Motor neuron (in vitro differentiated cells): Measurements from ENCODE around the gene SLC7A6. TPM values are rescaled to one million over a fixed set of nuclear protein-coding genes. Genes with fewer than 3 reads are reported as not detected.
A peak's percentile ranks its signal among the peaks of the same experiment; 100 is the strongest.

Source experiments
- ATAC-seq, 8 experiments: fragments of 200-7000 bp; cut with Tn5 transposase; replicated peaks in 6 of 8; 2 replicates each; pipeline ENCODE4 v1.8.0; 2021; ENCODE audit warnings: mild to moderate bottlenecking in 8 of 8, moderate library complexity in 8 of 8
- H3K27ac ChIP-seq, 2 donors: fragments of 250-450 bp; sonication (Bioruptor Pico); 2 replicates each; pipeline ENCODE4 v1.9.0; 2021; ENCODE audit warnings: antibody characterized with exemption in 2 of 2, mild to moderate bottlenecking in 2 of 2, moderate library complexity in 1 of 2
- H3K4me1 ChIP-seq, 2 donors: fragments of 250-450 bp; sonication (Bioruptor Pico); replicated peaks in 1 of 2; 2 replicates each; pipeline ENCODE4 v1.6.1; 2021; ENCODE audit warnings: antibody characterized with exemption in 2 of 2, mild to moderate bottlenecking in 2 of 2, moderate library complexity in 1 of 2
- H3K4me3 ChIP-seq, 5 donors: fragments of 250-450 bp; sonication (Bioruptor Pico); 2 replicates each; pipeline ENCODE4 v1.9.0; 2021; ENCODE audit warnings: antibody characterized with exemption in 5 of 5, mild to moderate bottlenecking in 5 of 5, moderate library complexity in 4 of 5
- WGBS, 10 experiments: fragments of 450-650 bp; shearing (Covaris generic); methylation state at CpG; one replicate each; pipeline ENCODE4 v1.0.0; 2022; 5-methylcytosine and 5-hydroxymethylcytosine counted together
- in situ Hi-C, 9 experiments: fragments of 400-800 bp; cut with MboI; loops; one replicate each; pipeline ENCODE4 v1.15.0; 2021; ENCODE audit warnings: low sequenced_read_pairs in 9 of 9, low pct_unique_long_range_greater_than_20kb in 2 of 9; ENCODE audit not compliant: unreplicated experiment in 9 of 9
- total RNA-seq, 8 experiments: library from RNA; unstranded; fragments of 300-600 nt; gene quantifications; 2 replicates each; pipeline versions ENCODE4 v1.2.3 to v1.2.4, GENCODE V29; 2022

SLC7A6 gene
- 10 to 100 TPM in 7 of 8 experiments, 1 to 10 TPM in 1; 7.5 to 36.4 (median 13.5) TPM for total RNA-seq

GRCh38 chr16:68264128-68265077, at the start of gene SLC7A6:
SLC7A6 (plus strand) TSS chr16:68264526; CDS start chr16:68274727, 10,201 bp downstream.
- peak within 1 kb of the TSS; percentile 68 to 95 (median 85) for H3K4me3 ChIP-seq
- H3K4me1 ChIP-seq: peaks cover 5 to 11% of the 10 kb centered on the region in 2 donors
- peak within 1 kb of the TSS; percentile 87 for H3K27ac ChIP-seq
- in situ Hi-C loops: no loop called here
- WGBS, 10 experiments: 0 to 8% (median 0%) methylated on average over 2 to 23 of the region's 123 CpGs; no CpG with 5 or more reads in 4 of the 10 experiments
- peak; percentile 80 to 90 (median 84) for ATAC-seq

GRCh38 chr16:68214726-68215125, 49.6 kb upstream of the SLC7A6 start:
- WGBS, 10 experiments: 70 to 100% (median 92%) methylated on average over 1 to 3 of the region's 3 CpGs; no CpG with 5 or more reads in 1 of the 10 experiments
- in situ Hi-C loops: loop anchor here in 1 of 9 experiments (25.0 kb wide), 1 partner anchor 102 kb away; no protein-coding TSS in a partner anchor
- ATAC-seq: no peak
- no peaks in the 10 kb centered on the region for H3K4me1 ChIP-seq
- H3K4me3 ChIP-seq: no peak overlapping the region
- no peak overlapping the region for H3K27ac ChIP-seq

GRCh38 chr16:68215302-68215701, 49.0 kb upstream of the SLC7A6 start:
- no peak overlapping the region for H3K27ac ChIP-seq
- H3K4me3 ChIP-seq: no peak overlapping the region
- in situ Hi-C loops: loop anchor here in 1 of 9 experiments (25.0 kb wide), 1 partner anchor 103 kb away; no protein-coding TSS in a partner anchor
- H3K4me1 ChIP-seq: no peaks in the 10 kb centered on the region
- WGBS, 10 experiments: 92 to 100% (median 100%) methylated on average over 1 of the region's 1 CpG; no CpG with 5 or more reads in 4 of the 10 experiments
- ATAC-seq: no peak

- no peak overlapping the region for H3K4me3 ChIP-seq
- H3K27ac ChIP-seq: no peak overlapping the region
- no peak for ATAC-seq
- WGBS, 10 experiments: 80 to 100% (median 98%) methylated on average over 1 to 3 of the region's 3 CpGs
- in situ Hi-C loops: loop anchor here in 1 of 9 experiments (25.0 kb wide), 1 partner anchor 104 kb away; no protein-coding TSS in a partner anchor
- H3K4me1 ChIP-seq: no peaks in the 10 kb centered on the region
Measured at GRCh38 chr16:68216240-68216639, 48.1 kb upstream of the SLC7A6 start.

- in situ Hi-C loops: loop anchor here in 1 of 9 experiments (25.0 kb wide), 1 partner anchor 105 kb away; no protein-coding TSS in a partner anchor
- 29 to 100% (median 89%) methylated on average over 1 to 4 of the region's 4 CpGs for WGBS, 10 experiments
- no peak overlapping the region for H3K4me3 ChIP-seq
- no peak for ATAC-seq
- H3K27ac ChIP-seq: no peak overlapping the region
- no peaks in the 10 kb centered on the region for H3K4me1 ChIP-seq
Measured at GRCh38 chr16:68217506-68217905, 46.8 kb upstream of the SLC7A6 start.

GRCh38 chr16:68219725-68220351, 44.5 kb upstream of the SLC7A6 start:
- 76 to 100% (median 96%) methylated on average over 1 to 5 of the region's 6 CpGs for WGBS, 10 experiments
- in situ Hi-C loops: loop anchor here in 2 of 9 experiments (10.0 to 25.0 kb wide), 3 partner anchors 108 to 225 kb away; partner anchors contain the start of gene DPEP2 (in 1 of the 2)
- no peaks in the 10 kb centered on the region for H3K4me1 ChIP-seq
- H3K27ac ChIP-seq: no peak overlapping the region
- no peak for ATAC-seq
- H3K4me3 ChIP-seq: no peak overlapping the region

- 83 to 100% (median 100%) methylated on average over 1 of the region's 1 CpG; no CpG with 5 or more reads in 5 of the 10 experiments for WGBS, 10 experiments
- no peak for ATAC-seq
- H3K4me3 ChIP-seq: no peak overlapping the region
- in situ Hi-C loops: loop anchor here in 2 of 9 experiments (10.0 to 25.0 kb wide), 3 partner anchors 111 to 228 kb away; partner anchors contain the start of gene DPEP2 (in 1 of the 2)
- no peak overlapping the region for H3K27ac ChIP-seq
- no peaks in the 10 kb centered on the region for H3K4me1 ChIP-seq
Measured at GRCh38 chr16:68223072-68223471, 41.3 kb upstream of the SLC7A6 start.

GRCh38 chr16:68226116-68226515, 38.2 kb upstream of the SLC7A6 start:
- Histone ChIP-seq H3K4me3 (no peak overlapping the region), H3K27ac (no peak overlapping the region), H3K4me1 (no peaks in the 10 kb centered on the region)
- no peak for ATAC-seq
- in situ Hi-C loops: loop anchor here in 1 of 9 experiments (10.0 kb wide), 2 partner anchors 131 to 231 kb away; partner anchors contain the start of gene DPEP2
- 60 to 100% (median 100%) methylated on average over 1 to 3 of the region's 4 CpGs; no CpG with 5 or more reads in 1 of the 10 experiments for whole genome bisulfite sequencing, 10 experiments

GRCh38 chr16:68227183-68227793, 37.0 kb upstream of the SLC7A6 start:
- H3K4me3 ChIP-seq: no peak overlapping the region
- in situ Hi-C loops: loop anchor here in 1 of 9 experiments (10.0 kb wide), 2 partner anchors 132 to 232 kb away; partner anchors contain the start of gene DPEP2
- 63 to 93% (median 86%) methylated on average over 1 to 3 of the region's 3 CpGs; no CpG with 5 or more reads in 4 of the 10 experiments for WGBS, 10 experiments
- ATAC-seq: no peak
- H3K4me1 ChIP-seq: no peaks in the 10 kb centered on the region
- no peak overlapping the region for H3K27ac ChIP-seq

GRCh38 chr16:68227850-68228553, 36.3 kb upstream of the SLC7A6 start:
- peaks cover 0 to 4% of the 10 kb centered on the region in 2 donors for H3K4me1 ChIP-seq
- no peak overlapping the region for H3K4me3 ChIP-seq
- no peak overlapping the region for H3K27ac ChIP-seq
- in situ Hi-C loops: loop anchor here in 1 of 9 experiments (10.0 kb wide), 2 partner anchors 133 to 233 kb away; partner anchors contain the start of gene DPEP2
- 35 to 100% (median 100%) methylated on average over 1 to 2 of the region's 2 CpGs; no CpG with 5 or more reads in 5 of the 10 experiments for WGBS, 10 experiments
- ATAC-seq: no peak

- no peak overlapping the region for H3K27ac ChIP-seq
- in situ Hi-C loops: loop anchor here in 1 of 9 experiments (10.0 kb wide), 2 partner anchors 134 to 234 kb away; partner anchors contain the start of gene DPEP2
- H3K4me3 ChIP-seq: no peak overlapping the region
- ATAC-seq: no peak
- WGBS, 10 experiments: 33 to 100% (median 100%) methylated on average over 1 to 3 of the region's 3 CpGs; no CpG with 5 or more reads in 2 of the 10 experiments
- H3K4me1 ChIP-seq: peaks cover 0 to 7% of the 10 kb centered on the region in 2 donors
Measured at GRCh38 chr16:68228652-68229051, 35.7 kb upstream of the SLC7A6 start.
